ENCODE results near the gene KCNH2. TPM values are rescaled to one million over a fixed set of nuclear protein-coding genes. Genes with fewer than 3 reads are reported as not detected.
A peak's percentile ranks its signal among the peaks of the same experiment; 100 is the strongest.

The KCNH2 gene
- total RNA-seq, 1 donor from 2014 or later = 12.4 TPM

DNA sequence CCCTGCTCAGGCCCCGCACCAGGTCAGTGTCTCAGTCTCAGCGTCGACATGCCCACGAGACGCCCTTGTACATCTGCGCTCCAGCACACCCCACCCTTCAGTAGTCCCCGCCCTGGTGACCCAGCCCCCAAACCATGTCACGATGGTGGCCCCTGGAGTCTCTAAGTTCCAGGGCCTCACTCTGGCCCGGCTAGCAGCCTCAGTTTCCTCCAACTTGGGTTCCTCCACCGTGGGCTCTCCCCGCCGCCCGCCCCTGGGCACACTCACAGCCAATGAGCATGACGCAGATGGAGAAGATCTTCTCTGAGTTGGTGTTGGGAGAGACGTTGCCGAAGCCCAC is 27.0 kb downstream of the KCNH2 start:
- TF ChIP-seq, protein P1, sequence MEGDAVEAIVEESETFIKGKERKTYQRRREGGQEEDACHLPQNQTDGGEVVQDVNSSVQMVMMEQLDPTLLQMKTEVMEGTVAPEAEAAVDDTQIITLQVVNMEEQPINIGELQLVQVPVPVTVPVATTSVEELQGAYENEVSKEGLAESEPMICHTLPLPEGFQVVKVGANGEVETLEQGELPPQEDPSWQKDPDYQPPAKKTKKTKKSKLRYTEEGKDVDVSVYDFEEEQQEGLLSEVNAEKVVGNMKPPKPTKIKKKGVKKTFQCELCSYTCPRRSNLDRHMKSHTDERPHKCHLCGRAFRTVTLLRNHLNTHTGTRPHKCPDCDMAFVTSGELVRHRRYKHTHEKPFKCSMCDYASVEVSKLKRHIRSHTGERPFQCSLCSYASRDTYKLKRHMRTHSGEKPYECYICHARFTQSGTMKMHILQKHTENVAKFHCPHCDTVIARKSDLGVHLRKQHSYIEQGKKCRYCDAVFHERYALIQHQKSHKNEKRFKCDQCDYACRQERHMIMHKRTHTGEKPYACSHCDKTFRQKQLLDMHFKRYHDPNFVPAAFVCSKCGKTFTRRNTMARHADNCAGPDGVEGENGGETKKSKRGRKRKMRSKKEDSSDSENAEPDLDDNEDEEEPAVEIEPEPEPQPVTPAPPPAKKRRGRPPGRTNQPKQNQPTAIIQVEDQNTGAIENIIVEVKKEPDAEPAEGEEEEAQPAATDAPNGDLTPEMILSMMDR (conservative IDR thresholded peaks at IDR 0.05) = no peak
- H3K4me1 Mint-ChIP-seq = peaks cover 24% of the 10 kb centered on the region
- H3K27me3 Mint-ChIP-seq (ENCODE audit: low read depth) = no peaks in the 10 kb centered on the region
- no peak overlapping the region for H3K4me3 Mint-ChIP-seq
- no peak overlapping the region for H3K27ac Mint-ChIP-seq (ENCODE audit: unreplicated experiment)
- DNase-seq (ENCODE audit: low read depth, low spot score) = no peak
- H3K36me3 Mint-ChIP-seq (ENCODE audit: low read depth) = no peaks in the 10 kb centered on the region
- no peaks in the 10 kb centered on the region for H3K9me3 Mint-ChIP-seq

DNA sequence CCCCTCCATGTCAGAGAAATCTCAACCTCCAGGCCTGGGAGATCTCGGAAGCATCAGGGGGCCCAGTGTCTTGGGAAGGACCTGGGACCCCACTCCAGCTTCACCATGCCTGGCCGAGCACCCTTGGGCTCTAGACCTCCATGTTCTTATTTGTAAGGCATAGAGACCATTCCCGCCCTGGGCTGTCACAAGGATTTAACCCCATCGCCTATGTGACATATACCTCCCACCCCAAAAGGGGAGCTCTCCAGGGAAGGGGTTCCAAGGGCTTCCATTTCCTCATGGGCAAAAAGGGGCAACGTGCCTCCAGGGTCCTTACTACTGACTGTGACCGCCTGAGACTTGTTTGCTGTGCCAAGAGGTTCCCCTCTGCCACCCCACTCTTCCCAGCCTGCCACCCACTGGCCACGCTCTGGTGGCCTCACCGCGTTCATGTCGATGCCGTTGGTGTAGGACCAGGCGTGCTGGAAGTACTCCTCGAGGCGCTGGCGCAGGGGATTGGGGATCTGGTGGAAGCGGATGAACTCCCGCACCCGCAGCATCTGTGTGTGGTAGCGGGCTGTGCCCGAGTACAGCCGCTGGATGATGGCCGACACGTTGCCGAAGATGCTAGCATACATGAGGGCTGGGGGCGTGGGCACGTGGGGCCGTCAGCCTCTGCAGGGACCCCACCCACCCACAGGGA is 27.5 kb downstream of the KCNH2 start:
- Mint-ChIP-seq H3K36me3 (ENCODE audit: low read depth) (no peaks in the 10 kb centered on the region), H3K27me3 (ENCODE audit: low read depth) (no peaks in the 10 kb centered on the region), H3K9me3 (no peaks in the 10 kb centered on the region), H3K27ac (ENCODE audit: unreplicated experiment) (no peak overlapping the region), H3K4me1 (peaks cover 23% of the 10 kb centered on the region), H3K4me3 (no peak overlapping the region)
- no peak for DNase-seq (ENCODE audit: low read depth, low spot score)
- TF ChIP-seq, protein P1 (conservative IDR thresholded peaks at IDR 0.05) = no peak

DNA sequence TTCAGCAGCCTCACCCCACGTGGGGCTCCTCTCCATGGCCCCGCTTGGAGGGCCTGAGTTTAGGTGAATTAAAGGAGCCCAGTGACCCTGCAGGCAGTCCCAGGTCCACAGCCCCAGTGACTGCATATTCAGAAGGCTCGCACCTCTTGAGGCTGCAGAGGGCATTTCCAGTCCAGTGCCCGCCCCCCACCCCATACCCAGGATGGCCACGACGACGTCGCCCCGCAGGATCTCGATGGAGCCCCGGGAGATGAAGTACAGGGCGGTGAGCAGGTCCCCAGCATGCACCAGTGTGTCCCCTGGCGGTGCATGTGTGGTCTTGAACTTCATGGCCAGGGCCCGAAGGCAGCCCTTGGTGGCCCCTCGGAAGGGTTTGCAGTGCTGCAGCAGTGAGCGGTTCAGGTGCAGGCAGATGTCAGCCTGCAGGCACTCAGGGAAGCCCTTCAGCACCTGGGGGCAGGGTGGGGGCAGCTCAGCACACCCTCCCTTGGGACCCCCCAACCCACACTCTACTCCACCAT is 28.1 kb downstream of the KCNH2 start:
- peaks cover 27% of the 10 kb centered on the region for H3K4me1 Mint-ChIP-seq
- DNase-seq (ENCODE audit: low read depth, low spot score) = no peak
- H3K27me3 Mint-ChIP-seq (ENCODE audit: low read depth) = no peaks in the 10 kb centered on the region
- no peaks in the 10 kb centered on the region for H3K9me3 Mint-ChIP-seq
- H3K36me3 Mint-ChIP-seq (ENCODE audit: low read depth) = no peaks in the 10 kb centered on the region
- H3K27ac Mint-ChIP-seq (ENCODE audit: unreplicated experiment) = no peak overlapping the region
- no peak overlapping the region for H3K4me3 Mint-ChIP-seq
- TF ChIP-seq, protein P1 (conservative IDR thresholded peaks at IDR 0.05) = no peak

DNA sequence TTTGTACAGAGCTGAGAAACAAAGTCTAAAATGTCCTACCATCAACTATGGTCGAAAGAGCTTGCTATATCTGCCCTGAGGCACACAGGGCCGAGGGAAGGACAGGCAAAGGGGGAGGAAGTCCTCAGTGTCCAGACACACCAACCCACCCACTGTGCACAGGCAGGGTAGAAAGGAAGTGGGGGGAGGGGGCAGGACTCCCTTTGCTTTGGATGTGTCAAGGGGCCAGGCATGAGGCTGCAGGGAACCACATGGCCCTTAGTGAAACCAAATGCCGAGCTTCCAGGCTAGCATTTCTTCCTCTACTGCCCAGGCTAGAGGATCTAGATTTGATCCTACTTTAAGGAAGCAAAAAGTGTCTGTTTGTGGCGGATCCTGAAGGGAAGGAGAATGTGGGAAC is 28.6 kb downstream of the KCNH2 start:
- peaks cover 27% of the 10 kb centered on the region for H3K4me1 Mint-ChIP-seq
- no peak for DNase-seq (ENCODE audit: low read depth, low spot score)
- H3K27me3 Mint-ChIP-seq (ENCODE audit: low read depth) = no peaks in the 10 kb centered on the region
- TF ChIP-seq, protein P1 (conservative IDR thresholded peaks at IDR 0.05) = no peak
- H3K36me3 Mint-ChIP-seq (ENCODE audit: low read depth) = no peaks in the 10 kb centered on the region
- peak overlapping the region; percentile 4 for H3K4me3 Mint-ChIP-seq
- H3K9me3 Mint-ChIP-seq = no peaks in the 10 kb centered on the region
- H3K27ac Mint-ChIP-seq (ENCODE audit: unreplicated experiment) = peak overlapping the region; percentile 17

DNA sequence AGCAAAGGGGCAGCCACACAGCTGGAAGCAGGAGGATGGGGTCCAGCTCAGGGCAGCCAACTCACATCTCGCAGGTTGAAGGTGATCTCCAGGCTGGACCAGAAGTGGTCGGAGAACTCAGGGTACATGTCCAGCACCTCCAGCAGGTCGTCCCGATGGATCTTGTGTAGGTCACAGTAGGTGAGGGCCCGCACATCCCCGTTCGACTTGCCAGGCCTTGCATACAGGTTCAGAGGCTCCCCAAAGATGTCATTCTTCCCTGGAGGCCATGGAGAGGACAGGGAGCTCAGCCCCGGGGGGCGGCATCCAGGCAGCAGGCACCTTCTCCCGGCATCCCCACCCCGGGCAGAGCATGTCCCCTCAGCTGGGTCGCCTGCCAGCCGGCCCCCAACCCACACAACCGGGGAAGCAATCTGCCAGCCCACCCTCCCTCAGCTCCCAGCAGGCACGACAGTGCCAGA is 29.3 kb downstream of the KCNH2 start:
- no peak overlapping the region for H3K27ac Mint-ChIP-seq (ENCODE audit: unreplicated experiment)
- no peaks in the 10 kb centered on the region for H3K27me3 Mint-ChIP-seq (ENCODE audit: low read depth)
- H3K36me3 Mint-ChIP-seq (ENCODE audit: low read depth) = no peaks in the 10 kb centered on the region
- no peaks in the 10 kb centered on the region for H3K9me3 Mint-ChIP-seq
- no peak for DNase-seq (ENCODE audit: low read depth, low spot score)
- no peak overlapping the region for H3K4me3 Mint-ChIP-seq
- TF ChIP-seq, protein P1 (conservative IDR thresholded peaks at IDR 0.05) = no peak
- H3K4me1 Mint-ChIP-seq = peaks cover 27% of the 10 kb centered on the region

Data from neural crest cell (in vitro differentiated cells).